GM21526 (cell line): Measurements from ENCODE around the gene RPL21.

Experiments
- ATAC-seq: cut with Tn5 transposase; IDR thresholded peaks from one replicate; pipeline ENCODE4 v1.9.1; 2021; ENCODE audit warnings: moderate library complexity; ENCODE audit not compliant: unreplicated experiment, low FRiP score

Gene RPL21

GRCh38 chr13:27257648-27258253, 6.4 kb downstream of the RPL21 start:
- ATAC-seq = no peak

DNA sequence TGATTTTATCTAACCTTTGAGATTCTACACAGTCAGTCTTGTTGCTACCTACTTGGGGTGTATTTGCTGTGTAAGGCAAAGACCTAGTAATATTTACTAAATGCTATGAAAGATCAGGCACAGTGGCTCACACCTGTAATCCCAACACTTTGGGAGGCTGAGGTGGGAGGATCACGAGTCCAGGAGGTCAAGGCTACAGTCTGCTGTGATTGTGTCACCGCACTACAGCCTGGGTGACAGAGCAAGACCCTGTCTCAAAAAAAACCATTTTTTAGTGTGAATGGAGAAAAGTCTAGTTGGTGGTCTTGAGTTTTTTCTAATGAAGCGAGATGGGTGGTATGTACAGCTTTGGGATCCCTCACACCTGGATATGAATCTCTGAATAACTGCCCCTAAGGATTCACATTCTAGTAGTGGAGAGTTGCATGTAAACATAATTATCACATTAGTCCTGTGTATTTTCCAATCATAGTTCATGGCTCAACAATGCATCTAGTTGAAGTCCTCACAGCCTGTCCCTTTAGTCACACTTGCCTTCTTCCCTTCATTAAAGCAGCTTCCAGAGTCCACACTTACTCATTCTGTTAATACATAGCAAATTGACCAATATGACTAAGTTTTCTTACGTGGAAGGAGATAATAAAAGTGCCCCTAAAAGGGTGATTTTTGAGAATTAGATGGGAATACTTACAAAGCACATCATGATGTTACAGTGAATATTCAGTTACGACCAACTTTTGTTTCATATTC, 7.5 kb downstream of the RPL21 start:
- no peak for ATAC-seq

- ATAC-seq = no peak
Observed at GRCh38 chr13:27259831-27260230, 8.5 kb downstream of the RPL21 start.

DNA sequence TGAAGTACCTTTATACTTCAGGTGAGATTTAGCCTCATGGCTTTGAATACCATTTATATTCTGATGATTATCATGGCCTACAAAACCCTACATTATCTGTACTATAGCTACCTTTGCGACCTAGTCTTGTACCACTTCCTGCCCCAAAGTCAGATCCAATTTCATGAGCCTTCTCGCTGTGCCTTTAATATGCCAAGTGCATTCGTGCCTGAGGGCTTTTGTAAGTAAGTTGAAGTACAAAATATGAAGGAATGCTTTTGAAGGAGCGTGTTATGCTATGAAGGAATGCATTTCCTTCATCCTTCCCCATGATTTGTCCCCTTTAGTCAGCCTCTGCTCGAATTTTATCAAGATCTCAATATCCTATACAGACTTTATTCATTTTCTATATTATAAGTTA, 10.0 kb downstream of the RPL21 start:
- no peak for ATAC-seq

GRCh38 chr13:27263438-27263837, 12.1 kb downstream of the RPL21 start:
- ATAC-seq = no peak

GRCh38 chr13:27264181-27264580, 12.8 kb downstream of the RPL21 start:
- ATAC-seq = no peak

DNA sequence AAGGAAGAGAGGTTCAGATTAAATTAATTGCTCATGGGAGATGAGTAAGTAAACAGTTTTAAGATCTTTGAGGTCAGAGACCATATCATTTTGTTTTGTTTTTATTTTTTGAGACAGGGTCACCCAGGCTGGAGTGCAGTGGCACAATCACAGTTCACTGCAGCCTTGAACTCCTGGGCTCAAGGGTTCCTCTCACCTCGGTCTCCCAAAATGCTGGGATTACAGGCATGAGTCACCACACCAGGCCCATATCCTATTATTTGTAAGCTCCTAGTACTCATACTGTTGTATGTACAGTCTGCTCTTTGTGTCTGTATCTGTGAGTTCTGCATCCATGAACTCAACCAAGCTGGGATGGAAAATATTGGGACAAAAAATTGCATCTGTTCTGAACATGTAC, 13.3 kb downstream of the RPL21 start:
- no peak for ATAC-seq

DNA sequence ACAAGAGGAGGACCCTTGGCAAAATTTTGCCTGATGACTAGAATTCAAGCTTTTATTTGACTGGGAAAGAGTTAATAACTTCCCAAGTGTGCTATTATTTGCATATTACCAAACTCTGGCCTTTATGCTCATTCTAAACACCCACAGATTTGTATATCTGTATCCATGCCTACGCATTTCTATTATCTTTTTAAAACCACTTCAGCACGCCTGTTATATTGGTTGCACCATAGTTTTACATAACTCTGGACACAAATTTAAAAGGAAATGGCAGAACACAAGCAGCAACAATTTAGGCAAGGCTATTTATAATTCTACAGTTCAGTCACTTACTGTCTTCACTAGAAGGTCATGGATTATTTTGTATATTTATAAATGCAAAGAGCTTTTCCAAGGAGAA, 15.6 kb downstream of the RPL21 start:
- ATAC-seq = no peak

- ATAC-seq = no peak
Observed at GRCh38 chr13:27267596-27267995, 16.2 kb downstream of the RPL21 start.

- ATAC-seq = no peak
Observed at GRCh38 chr13:27269114-27269665, 17.8 kb downstream of the RPL21 start.

DNA sequence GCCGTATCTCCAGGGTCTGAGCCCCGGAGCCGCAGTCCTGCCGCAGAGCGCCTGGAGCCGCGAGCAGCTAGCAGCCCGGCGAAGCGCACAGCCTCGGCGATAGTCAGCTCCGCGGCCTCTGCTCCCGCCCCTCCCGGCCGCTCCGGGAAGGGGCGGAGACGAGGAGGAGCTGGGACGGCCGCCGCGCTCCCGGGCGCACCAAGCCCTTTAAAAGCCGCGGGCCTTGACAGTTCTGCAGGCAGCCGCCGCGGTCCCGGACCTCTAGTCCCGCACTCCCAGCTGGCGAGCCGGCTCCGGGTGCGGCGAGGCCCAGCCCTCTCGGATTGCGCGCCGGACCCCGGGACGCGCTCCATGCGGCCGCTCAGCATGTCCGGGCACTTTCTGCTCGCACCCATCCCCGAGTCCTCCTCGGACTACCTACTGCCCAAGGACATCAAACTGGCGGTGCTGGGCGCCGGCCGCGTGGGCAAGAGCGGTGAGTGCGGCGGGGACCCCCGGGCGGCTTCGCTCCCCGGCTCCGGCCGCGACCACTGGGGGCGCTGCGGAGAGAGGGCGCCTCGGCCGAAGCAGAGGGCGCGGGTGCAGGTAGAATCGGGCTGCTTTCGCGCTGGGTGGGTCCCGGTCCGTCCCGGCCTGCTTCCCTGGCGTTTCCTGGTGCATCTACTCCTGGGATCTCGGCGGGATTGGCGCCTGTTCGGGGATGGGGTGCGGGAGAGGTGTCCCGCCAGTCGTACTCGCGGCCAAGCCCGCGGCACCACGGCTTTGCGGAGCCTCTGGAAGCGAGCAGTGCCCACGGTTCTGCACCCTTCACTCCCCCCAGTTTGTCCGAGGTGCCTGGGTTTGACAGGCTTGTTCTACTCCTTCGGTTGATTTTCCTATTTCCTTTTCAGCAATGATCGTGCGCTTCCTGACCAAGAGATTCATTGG, 19.5 kb downstream of the RPL21 start, which contains the start of gene RASL11A:
TSS of gene RASL11A (plus strand) at position 237 of the 927 bp plus-strand sequence. CDS start at position 352, 115 bp downstream.
- peak; percentile 75 for ATAC-seq

GRCh38 chr13:27271570-27272096, 20.3 kb downstream of the RPL21 start:
- ATAC-seq = no peak

DNA sequence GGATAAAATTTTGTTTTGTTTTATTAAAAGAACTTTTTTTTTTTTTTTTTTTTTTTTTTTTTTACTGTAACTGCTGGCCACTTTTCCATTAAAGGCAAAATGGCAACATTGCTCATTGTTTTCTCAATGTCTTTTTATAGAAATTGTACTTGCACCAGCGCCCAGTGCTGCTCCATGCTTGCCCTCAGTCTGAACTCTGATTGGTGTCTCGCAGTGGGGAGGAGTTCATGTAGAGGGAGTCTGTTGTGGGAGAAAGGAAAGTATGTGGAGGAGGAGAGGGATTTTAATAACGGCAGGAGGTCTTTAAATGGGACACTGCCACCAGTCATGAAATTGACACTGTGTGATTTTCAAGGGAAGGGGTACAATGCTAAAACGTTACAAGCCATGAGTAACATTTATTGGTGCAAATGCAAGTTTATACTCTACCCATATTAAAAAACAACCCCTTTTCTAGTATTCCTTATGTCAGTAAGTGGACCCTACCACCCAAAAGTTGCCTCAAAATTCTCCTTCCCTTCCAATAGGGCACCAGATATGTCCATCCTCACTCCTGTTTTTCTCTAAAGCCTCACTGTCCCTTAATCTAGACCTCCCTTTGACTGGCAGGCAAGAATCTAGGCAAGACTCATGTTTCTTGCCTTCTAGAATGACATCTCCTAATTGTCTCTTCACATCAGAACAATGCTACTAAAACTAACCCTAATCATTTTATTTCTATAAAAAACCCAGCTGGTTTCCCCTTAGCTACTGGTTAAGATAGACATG, 22.5 kb downstream of the RPL21 start:
- no peak for ATAC-seq

DNA sequence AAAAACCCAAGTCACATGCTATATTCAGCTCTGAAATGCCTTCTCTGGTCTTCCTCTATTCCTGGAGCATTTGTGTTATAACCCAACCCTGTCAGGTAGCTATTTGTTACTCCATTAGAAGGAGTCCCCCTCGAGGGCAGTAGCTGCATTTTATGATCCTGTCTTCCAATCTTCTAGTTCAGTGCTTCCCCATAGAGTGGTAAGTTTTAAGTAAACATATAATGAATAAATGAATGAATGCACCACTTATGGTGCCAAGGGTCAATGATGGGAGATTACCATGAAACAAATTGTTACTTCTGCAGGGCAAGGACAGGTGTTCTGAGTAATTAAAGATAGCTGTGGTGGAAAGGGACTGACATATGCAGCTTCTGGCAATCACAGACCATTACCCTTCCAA, 23.3 kb downstream of the RPL21 start:
- ATAC-seq = no peak

- ATAC-seq = no peak
Observed at GRCh38 chr13:27276188-27276587, 24.8 kb downstream of the RPL21 start.

DNA sequence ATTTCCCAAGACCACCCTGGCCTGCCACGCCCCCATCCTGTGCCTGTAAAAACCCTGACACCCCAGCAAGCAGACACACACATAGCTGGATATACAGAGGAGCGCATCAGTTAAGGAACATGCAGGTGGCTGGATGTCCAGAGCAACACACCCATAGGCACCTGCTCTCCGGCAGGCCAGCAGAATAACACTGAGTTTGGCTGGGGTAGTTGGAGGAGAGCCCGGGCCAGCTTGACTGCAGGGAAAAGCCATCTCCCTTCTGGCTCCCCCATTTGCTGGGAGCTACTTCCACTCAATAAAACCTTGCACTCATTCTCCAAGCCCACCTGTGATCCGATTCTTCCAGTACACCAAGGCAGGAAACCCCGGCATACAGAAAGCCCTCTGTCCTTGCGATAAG, 28.1 kb downstream of the RPL21 start:
- no peak for ATAC-seq

- no peak for ATAC-seq
Observed at GRCh38 chr13:27280009-27280656, 28.8 kb downstream of the RPL21 start.

DNA sequence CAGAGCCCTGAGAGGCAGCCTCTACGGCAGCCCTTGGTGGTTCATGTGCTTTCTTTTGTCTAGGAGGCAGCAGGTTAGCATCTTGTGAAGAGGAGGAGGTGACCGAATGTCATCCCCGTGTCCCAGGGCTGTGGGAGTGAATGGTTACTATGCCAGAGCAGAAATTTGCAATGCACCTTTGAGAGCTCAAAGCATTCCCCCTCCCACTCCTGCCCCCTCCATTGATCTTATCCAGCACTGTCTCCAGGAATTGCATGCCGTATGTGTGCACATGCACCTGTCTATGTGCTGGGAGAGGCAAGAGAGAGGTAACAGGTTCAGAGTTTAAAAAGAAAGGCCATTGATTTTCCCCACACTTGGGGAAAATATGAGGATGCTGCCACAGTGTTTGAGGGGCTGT, 29.5 kb downstream of the RPL21 start:
- no peak for ATAC-seq

DNA sequence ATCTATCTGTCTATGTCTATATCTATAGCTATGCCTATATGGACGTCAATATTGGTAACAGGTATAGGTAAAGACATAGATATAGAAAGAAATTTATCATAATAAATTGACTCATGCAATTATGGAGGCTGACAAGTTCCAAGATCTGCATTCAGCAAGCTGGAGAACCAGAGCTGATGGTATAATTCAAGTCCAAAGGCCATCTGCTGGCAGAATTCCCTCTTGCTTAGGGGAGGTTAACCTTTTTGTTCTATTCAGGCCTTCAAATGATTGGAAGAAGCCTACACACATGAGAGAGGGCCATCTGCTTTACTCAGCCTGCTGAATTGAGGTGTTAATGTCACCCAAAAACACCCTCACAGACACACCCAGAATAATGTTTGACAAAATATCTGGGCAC, 30.1 kb downstream of the RPL21 start:
- no peak for ATAC-seq
